Measurements from ENCODE around the gene ART5.
"Not testable (repeated sequence)": the region's sequence is repeated elsewhere in the genome, so short reads cannot be mapped to it uniquely, and the experiment has no call there.

The ART5 gene

DNA sequence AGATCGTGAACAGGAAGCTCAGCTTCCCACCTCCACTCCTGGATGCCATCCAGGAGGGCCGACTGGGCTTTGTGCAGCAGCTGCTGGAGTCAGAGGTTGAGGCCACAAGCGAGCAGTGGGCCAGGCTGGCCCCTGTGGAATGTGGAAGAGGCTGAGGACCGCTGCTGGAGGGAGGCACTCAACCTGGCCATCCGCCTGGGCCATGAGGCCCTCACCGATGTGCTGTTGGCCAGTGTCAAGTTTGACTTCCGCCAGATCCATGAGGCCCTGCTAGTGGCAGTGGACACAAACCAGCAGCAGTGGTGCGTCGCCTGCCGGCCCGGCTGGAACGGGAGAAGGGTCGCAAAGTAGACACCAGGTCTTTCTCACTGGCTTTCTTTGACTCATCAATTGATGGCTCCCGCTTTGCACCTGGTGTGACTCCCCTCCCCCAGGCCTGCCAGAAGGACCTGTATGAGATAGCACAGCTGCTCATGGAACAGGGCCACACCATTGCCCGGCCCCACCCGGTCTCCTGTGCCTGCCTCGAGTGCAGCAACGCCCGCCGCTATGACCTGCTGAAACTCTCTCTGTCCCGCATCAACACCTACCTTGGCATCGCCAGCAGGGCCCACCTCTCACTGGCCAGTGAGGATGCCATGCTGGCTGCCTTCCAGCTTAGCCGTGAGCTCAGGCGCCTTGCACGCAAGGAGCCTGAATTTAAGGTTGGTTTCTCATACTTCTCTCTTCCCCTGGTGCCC, 24.9 kb downstream of the ART5 start:
- DNase-seq (ENCODE audit: low read depth), result peak; percentile 24

DNA sequence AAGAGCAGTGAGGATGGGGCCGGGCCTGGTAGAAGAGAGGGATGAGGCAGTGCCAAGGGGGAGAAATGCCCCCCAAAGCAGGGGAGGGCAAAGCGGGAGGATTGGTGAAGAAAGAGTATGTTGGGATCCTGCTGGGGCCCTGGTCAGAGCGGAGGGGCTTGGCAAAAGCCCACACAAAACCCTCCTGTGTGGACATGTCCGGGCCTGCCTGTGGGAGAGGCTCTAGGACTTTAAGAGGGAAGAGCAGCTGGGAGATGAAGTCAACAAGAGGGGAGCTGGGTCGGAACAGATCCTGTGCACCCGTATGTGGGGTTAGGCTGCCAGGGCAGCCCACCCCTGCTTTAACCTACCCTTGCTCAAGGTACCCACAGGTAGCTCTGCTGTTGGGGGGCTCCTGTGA, 25.8 kb downstream of the ART5 start:
- DNase-seq (ENCODE audit: low read depth), result no peak

DNA sequence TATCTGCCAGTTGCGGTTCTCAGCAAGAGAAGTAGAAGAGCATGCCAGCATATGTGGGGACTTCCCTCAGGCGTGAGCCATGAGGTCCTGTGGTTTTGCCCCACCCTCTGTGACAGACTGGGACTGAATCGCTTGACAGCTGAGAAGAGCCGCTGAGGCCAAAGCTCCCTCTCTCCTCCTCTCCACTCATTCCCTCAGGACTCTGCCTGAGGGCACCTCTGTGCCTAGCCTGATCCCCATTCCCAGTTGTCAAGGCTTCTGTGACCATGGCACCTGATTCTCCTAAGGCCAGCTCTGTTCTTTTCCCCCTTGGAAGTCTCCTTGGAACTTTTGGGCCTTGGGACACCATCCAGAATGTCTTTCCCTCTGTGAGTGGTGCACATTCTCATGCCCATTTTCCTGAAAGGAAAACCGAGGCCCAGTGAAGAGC, 27.0 kb downstream of the ART5 start:
- no peak for DNase-seq (ENCODE audit: low read depth)

DNA sequence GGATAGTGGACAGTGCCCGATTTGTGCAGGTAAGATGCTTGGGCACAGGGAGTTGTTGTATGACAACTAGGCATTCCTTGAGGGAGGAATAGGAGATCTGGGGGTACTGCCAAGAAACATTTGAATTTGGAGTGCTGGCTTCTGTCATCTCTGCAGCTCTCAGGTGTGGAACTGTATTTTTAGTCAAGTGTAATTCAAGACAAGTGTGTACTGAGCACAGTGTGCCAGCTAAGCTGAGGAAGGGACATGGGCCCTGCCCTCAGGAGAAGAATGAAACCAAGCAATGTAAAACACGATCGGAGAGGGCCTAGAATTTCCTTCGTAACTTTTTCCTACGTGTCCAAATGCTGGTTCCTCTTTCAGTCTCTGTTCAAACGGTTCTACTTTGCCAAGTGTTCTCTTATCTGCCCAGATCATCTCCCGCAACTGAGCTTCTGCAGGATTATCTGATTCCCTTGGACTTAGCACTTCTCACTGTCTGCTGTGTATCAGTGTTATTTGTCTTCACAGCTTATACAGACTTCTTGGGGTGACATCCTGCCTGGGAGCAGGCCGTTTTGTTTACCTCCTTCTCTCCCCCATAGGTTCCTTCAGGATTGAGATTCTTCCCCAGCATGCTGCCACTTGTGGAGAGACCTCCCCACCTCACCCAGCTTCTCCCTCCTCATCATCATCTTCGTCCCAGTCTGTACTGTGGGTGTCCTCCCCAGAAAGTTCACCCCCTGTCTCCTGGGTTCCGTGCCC, 27.6 kb downstream of the ART5 start:
- DNase-seq (ENCODE audit: low read depth), result no peak

GRCh38 chr11:3611976-3612678, 29.7 kb downstream of the ART5 start:
- DNase-seq (ENCODE audit: low read depth), result no peak

DNA sequence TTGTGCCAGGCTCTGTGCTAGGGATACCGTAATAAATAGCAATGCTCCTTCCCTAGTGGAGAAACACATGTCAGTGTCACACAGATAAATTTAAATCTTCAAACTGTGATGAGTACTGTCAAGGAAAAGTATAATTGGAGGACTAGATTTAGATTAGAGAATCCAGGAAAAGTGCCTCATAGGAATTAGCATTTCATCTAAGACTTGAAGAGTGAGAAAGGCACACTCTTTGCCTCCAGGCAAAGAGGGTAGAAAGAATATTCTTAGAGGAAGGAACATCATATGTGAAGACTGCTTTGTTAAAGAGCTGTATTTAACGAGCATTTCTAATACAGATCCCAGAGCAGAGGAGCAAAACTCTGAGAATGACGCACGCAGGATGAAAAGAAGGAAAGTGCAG, 30.9 kb downstream of the ART5 start:
- DNase-seq (ENCODE audit: low read depth), result no peak

- peak; percentile 45 for DNase-seq (ENCODE audit: low read depth)
Observed at GRCh38 chr11:3609416-3610265, 32.2 kb downstream of the ART5 start.

DNA sequence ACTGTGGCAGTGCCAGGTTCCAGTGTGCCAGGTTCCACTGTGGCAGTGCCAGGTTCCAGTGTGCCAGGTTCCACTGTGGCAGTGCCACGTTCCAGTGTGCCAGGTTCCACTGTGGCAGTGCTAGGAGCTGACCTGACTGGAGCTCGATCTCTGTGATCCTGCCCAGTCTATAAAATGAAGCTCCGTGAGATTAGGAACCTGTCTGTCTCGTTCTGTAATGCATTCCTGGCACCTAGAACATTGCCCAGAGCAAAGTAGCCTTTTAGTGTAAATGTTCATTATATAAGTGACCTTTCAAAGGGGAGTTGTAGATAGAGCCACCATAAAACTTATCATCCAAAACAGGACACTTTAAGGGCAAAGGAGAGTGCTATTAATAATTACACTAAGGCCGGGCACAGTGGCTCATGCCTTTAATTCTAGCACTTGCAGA, 36.0 kb downstream of the ART5 start:
- DNase-seq (ENCODE audit: low read depth), result no peak

DNA sequence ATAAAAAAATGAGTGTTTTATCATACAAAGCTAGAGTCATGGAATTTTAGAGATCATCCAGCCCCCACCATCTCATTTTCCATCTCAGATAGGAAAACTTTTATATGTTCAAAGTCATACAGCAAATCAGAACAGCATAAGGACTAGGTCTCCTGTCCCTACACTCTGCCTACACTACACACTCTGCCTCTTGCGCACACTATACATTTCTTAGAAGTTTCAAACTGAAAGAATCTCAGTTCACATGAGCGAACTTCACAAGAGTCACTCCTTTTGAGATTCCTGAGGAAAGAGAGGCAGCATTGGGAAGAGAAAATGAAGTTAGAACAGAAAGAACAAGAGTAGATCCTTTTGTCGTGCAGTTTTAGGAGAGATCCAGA, 36.5 kb downstream of the ART5 start:
- DNase-seq (ENCODE audit: low read depth), result no peak

DNA sequence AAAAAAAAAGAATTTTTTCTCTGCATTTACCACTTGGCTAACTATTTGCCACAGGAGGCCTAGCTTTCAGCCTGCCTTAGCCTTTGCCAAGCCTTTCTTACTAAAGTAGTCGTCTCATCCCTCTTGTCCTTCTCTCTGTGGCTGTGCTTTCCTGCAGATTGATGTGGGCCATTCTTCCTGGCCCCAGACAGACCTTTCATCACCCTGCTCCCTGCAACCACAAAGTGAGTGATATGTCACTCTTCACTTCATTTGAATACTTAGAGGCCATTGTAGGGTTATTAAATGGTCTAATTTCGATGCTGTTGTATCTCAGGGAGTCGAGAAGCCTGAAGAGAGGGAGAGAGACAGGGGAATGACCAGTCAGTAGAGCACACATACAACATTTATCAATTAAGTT, 37.6 kb downstream of the ART5 start:
- DNase-seq (ENCODE audit: low read depth), result no peak

GRCh38 chr11:3600201-3600600, 41.6 kb downstream of the ART5 start:
- DNase-seq (ENCODE audit: low read depth), result not testable (repeated sequence)

DNA sequence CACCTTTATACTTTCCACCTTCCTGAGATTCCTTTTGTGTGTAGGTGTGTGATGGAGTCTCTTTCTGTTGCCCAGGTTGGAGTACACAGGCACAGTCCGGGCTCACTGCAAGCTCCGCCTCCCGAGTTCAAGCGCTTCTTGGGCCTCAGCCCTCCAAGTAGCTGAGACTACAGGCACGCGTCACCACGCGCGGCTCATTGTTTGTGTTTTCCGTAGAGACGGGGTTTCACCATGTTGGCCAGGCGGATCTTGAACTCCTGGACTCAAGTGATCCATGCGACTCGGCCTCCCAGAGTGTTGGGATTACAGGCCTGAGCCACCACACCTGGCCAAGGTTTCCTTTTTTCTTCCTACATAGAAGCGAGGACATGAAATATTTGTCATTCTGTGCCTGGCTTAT, 44.0 kb downstream of the ART5 start:
- not testable (repeated sequence) for DNase-seq (ENCODE audit: low read depth)

GRCh38 chr11:3591326-3591725, 50.5 kb downstream of the ART5 start:
- not testable (repeated sequence) for DNase-seq (ENCODE audit: low read depth)

DNA sequence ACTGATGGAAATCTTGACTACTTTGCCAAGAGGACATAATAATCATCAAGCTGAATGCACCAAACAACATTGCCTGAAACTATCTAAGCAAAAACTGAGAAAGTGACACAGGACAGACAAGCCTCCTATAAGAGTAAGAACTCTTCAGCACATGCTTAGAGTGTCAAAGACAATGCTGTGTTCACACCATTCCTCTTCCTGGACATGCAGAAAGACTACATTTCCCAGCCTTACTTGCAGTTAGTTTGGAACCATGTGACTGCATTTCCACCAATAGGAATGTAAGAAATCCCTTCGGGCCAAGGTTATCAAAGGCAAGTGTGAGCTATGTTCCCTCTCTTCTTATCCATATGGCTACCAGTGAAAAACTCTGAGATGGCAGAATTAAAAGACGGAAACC, 51.6 kb downstream of the ART5 start:
- DNase-seq (ENCODE audit: low read depth), result not testable (repeated sequence)

DNA sequence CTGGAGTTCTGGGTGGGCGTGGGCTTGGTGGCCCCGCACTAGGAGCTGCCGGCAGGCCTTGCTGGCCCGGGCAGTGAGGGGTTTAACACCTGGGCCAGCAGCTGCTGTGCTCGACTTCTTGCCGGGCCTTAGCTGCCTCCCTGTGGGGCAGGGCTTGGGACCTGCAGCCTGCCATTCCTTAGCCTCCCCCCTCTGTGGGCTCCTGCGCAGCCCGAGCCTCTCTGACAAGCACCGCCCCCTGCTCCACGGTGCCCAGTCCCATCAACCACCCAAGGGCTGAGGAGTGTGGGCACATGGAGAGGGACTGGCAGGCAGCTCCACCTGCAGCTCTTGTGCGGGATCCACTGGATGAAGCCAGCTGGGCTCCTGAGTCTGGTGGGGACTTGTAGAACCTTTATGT, 53.0 kb downstream of the ART5 start:
- DNase-seq (ENCODE audit: low read depth), result not testable (repeated sequence)

Measured in iris pigment epithelial cell (primary cell).